Spleen (tissue), 11 donors: ENCODE data around the gene FCRL4. TPM values are rescaled to one million over a fixed set of nuclear protein-coding genes. Genes with fewer than 3 reads are reported as not detected.

Source experiments
- DNase-seq: peaks from one replicate; pipeline ENCODE4 v3.0.0-alpha.2; 2020
- H3K27ac ChIP-seq, 8 donors: fragments of 200-600 bp; sonication (generic) in 7 of 8; 1 replicate in 4 of 8; 2 replicates in 4 of 8; pipeline versions ENCODE4 v1.5.0 to v1.8.0; 2016 to 2021; ENCODE audit warnings: inconsistent platforms in 4 of 8, mild to moderate bottlenecking in 4 of 8, moderate library complexity in 1 of 8
- H3K27me3 ChIP-seq, 7 donors: fragments of 200-600 bp; sonication (generic) in 6 of 7; replicated peaks in 1 of 7; 1 replicate in 4 of 7; 2 replicates in 3 of 7; pipeline versions ENCODE4 v1.5.0 to v1.8.0; 2016 to 2021; ENCODE audit warnings: inconsistent platforms in 3 of 7, mild to moderate bottlenecking in 1 of 7
- H3K36me3 ChIP-seq, 6 donors: fragments of 200-600 bp; sonication (generic) in 5 of 6; 1 replicate in 4 of 6; 2 replicates in 2 of 6; pipeline versions ENCODE4 v1.5.0 to v1.8.0; 2016 to 2021; ENCODE audit warnings: inconsistent platforms in 2 of 6
- H3K4me1 ChIP-seq, 6 donors: fragments of 200-600 bp; sonication (generic) in 5 of 6; 1 replicate in 3 of 6; 2 replicates in 3 of 6; pipeline versions ENCODE4 v1.5.0 to v1.8.0; 2016 to 2021; ENCODE audit warnings: inconsistent platforms in 3 of 6
- H3K4me3 ChIP-seq, 8 donors: fragments of 200-600 bp; sonication (generic) in 7 of 8; 1 replicate in 4 of 8; 2 replicates in 4 of 8; pipeline versions ENCODE4 v1.5.0 to v1.8.0; 2016 to 2021; ENCODE audit warnings: inconsistent platforms in 4 of 8, mild to moderate bottlenecking in 4 of 8, moderate library complexity in 2 of 8
- H3K9me3 ChIP-seq, 8 donors: fragments of 200-600 bp; sonication (generic) in 7 of 8; 1 replicate in 4 of 8; 2 replicates in 4 of 8; pipeline versions ENCODE4 v1.5.0 to v1.8.0; 2016 to 2021; ENCODE audit warnings: inconsistent platforms in 4 of 8
- CTCF ChIP-seq, 11 experiments: fragments of 200-600 bp in 7 of 11; fragments of 450-650 bp in 4 of 11; sonication (generic) in 4 of 11; IDR thresholded peaks in 8 of 11; conservative IDR thresholded peaks in 3 of 11; 1 replicate in 7 of 11; 2 replicates in 4 of 11; pipeline versions ENCODE4 v1.4.0 to v1.8.0; 2016 to 2021; ENCODE audit warnings: antibody characterized with exemption in 11 of 11, inconsistent platforms in 4 of 11, mild to moderate bottlenecking in 1 of 11
- POLR2A ChIP-seq, 3 donors: fragments of 450-650 bp; IDR thresholded peaks; one replicate each; pipeline ENCODE4 v1.5.1; 2017; ENCODE audit warnings: antibody characterized with exemption in 3 of 3, mild to moderate bottlenecking in 1 of 3
- POLR2AphosphoS5 ChIP-seq, 3 donors: sonication (generic); formaldehyde crosslinking; IDR thresholded peaks; one replicate each; pipeline ENCODE4 v1.5.1; 2017; ENCODE audit warnings: antibody characterized with exemption in 3 of 3
- WGBS, 5 donors: extraction: QIAGEN DNeasy Blood & Tissue Kit in 3 of 5; methylation state at CpG; one replicate each; pipeline versions ENCODE4 v1.1.5 to v1.1.7; 2013 to 2018; 5-methylcytosine and 5-hydroxymethylcytosine counted together
- intact Hi-C: fragments of 100-400 bp; cut with DNase I; formaldehyde crosslinking; loops from one replicate; pipeline ENCODE4 v1.15.0; 2023; ENCODE audit warnings: low total_unique reads
- polyA plus RNA-seq, 3 donors: library from polyadenylated mRNA; stranded (reverse); fragments of 200-250 nt; gene quantifications; one replicate each; pipeline ENCODE4 v1.2.1, GENCODE V29; 2013
- total RNA-seq, 7 donors: library from RNA; depleted of rRNA in 3 of 7; stranded (reverse); fragments of >200 nt in 3 of 7; fragmentation: NEBNext Ultra II Directional in 4 of 7; extraction: Animal tissue kit (Norgen Biotek cat#: 25700) in 4 of 7; gene quantifications; one replicate each; pipeline versions ENCODE4 v1.1.0 to v1.2.1, GENCODE V29; 2016 to 2021
- donor health status: healthy with polysubstance abuse.
- donor health status: DM: no; HTN: no; CAD: no; lungs with moderate emphysema.
- donor health status: DM: no; HTN: no; CAD: no.
- donor health status: Bipolar disorder and iron deficiency.
- donor health status: healthy.
- donor health status: DM: no; HTN: no; CAD: no.
- donor health status: DM: yes; HTN: yes; CAD: no.

Gene FCRL4
- total and polyA plus RNA-seq, 10 donors = 0.26 to 6.0 (median 1.9) TPM

- no peak for TF ChIP-seq POLR2A (IDR thresholded peaks at IDR 0.05)
- TF ChIP-seq CTCF (IDR thresholded peaks at IDR 0.05 in 8 of 11, conservative IDR thresholded peaks at IDR 0.05 in 3 of 11) = no peak
- no peak for TF ChIP-seq POLR2AphosphoS5 (IDR thresholded peaks at IDR 0.05)
- no peak for DNase-seq
- Histone ChIP-seq H3K27me3 (no peaks in the 10 kb centered on the region), H3K27ac (peak overlapping the region in 6 of 8 donors; percentile 4 to 64 (median 50)), H3K4me1 (peaks cover 9 to 78% (median 29%) of the 10 kb centered on the region in 6 donors), H3K9me3 (no peaks in the 10 kb centered on the region), H3K4me3 (no peak overlapping the region), H3K36me3 (no peaks in the 10 kb centered on the region)
- intact Hi-C loops = no loop called here
- 60 to 71% (median 62%) methylated on average over 14 of the region's 14 CpGs for WGBS, 5 donors
Observed at GRCh38 chr1:157566484-157567300, 31.2 kb downstream of the FCRL4 start.

- H3K27ac ChIP-seq = peak overlapping the region in 2 of 8 donors; percentile 32 to 46
Observed at GRCh38 chr1:157562515-157562914, 35.4 kb downstream of the FCRL4 start.

GRCh38 chr1:157558119-157558518 is 39.8 kb downstream of the FCRL4 start:
- 64 to 88% (median 82%) methylated on average over 2 of the region's 2 CpGs for WGBS, 5 donors
- Histone ChIP-seq H3K4me1 (peaks cover 0 to 29% (median 11%) of the 10 kb centered on the region in 6 donors), H3K4me3 (no peak overlapping the region), H3K36me3 (no peaks in the 10 kb centered on the region), H3K27ac (no peak overlapping the region), H3K27me3 (no peaks in the 10 kb centered on the region), H3K9me3 (no peaks in the 10 kb centered on the region)
- no peak for DNase-seq
- no peak for TF ChIP-seq POLR2AphosphoS5 (IDR thresholded peaks at IDR 0.05)
- TF ChIP-seq POLR2A (IDR thresholded peaks at IDR 0.05) = no peak
- no peak for TF ChIP-seq CTCF (IDR thresholded peaks at IDR 0.05 in 8 of 11, conservative IDR thresholded peaks at IDR 0.05 in 3 of 11)
- intact Hi-C loops = no loop called here

More at GRCh38 chr1:157562515-157562914, 35.4 kb downstream of the FCRL4 start:
- H3K4me3 ChIP-seq = no peak overlapping the region
- H3K27me3 ChIP-seq = no peaks in the 10 kb centered on the region
- WGBS, 5 donors = 12 to 45% (median 22%) methylated on average over 2 of the region's 2 CpGs
- intact Hi-C loops = no loop called here
- H3K36me3 ChIP-seq = no peaks in the 10 kb centered on the region
- DNase-seq = no peak
- no peaks in the 10 kb centered on the region for H3K9me3 ChIP-seq
- H3K4me1 ChIP-seq = peaks cover 9 to 64% (median 29%) of the 10 kb centered on the region in 6 donors
- TF ChIP-seq POLR2AphosphoS5 (IDR thresholded peaks at IDR 0.05) (no peak), POLR2A (IDR thresholded peaks at IDR 0.05) (no peak), CTCF (IDR thresholded peaks at IDR 0.05 in 8 of 11, conservative IDR thresholded peaks at IDR 0.05 in 3 of 11) (no peak)
